GM18526 (cell line): ENCODE data around the gene TMC1.

Source experiments
- POLR2A ChIP-seq: IDR thresholded peaks from 3 replicates; pipeline ENCODE4 v1.6.1; 2011; ENCODE audit not compliant: insufficient read length; ENCODE audit errors: extremely low read depth

The TMC1 gene

GRCh38 chr9:72733895-72734294 lies 212.5 kb downstream of the TMC1 start:
- no peak for TF ChIP-seq POLR2A

- TF ChIP-seq POLR2A = no peak
These were observed 213.2 kb downstream of the TMC1 start for GRCh38 chr9:72734631-72735030.

GRCh38 chr9:72743836-72744235 lies 222.4 kb downstream of the TMC1 start:
- TF ChIP-seq POLR2A = no peak

DNA sequence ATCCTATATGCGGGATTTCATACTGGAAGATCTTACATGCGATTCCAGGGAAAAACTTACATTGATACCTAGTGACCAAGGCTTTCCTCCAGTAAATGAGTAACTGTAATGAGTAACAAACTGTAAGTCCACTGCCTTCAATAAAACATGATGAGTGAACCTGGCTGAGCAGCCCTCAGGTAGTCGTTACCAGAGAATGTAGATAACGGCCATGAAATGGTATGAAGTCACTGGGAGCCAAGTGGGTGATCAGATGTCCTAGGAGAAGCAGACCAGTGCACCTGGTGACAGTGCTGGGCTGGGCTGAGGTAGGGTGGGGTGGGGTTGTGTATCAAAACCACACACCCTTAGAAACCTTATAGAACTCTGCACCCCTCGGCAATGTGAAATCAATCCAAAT lies 227.9 kb downstream of the TMC1 start:
- TF ChIP-seq POLR2A = no peak

DNA sequence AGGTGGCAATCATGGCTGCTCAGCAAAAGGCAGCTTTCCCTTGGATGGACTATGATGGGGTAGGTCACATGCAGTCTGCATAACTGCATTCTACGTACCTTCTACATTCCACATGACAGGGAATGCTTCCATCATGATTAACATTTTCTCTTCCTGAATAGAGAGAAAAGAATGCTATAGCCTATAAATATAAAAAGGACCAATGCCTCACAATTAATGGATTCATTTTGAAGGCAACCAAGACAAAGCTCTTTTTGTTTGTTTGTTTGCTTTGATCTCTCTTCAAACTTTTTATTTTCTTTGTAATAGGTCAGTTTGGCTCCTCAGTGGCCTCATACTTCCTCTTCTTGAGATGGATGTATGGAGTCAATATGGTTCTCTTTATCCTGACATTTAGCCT lies 230.1 kb downstream of the TMC1 start:
- no peak for TF ChIP-seq POLR2A

GRCh38 chr9:72753266-72753893 lies 232.0 kb downstream of the TMC1 start:
- TF ChIP-seq POLR2A = no peak

- no peak for TF ChIP-seq POLR2A
These were observed 234.4 kb downstream of the TMC1 start for GRCh38 chr9:72755836-72756235.

DNA sequence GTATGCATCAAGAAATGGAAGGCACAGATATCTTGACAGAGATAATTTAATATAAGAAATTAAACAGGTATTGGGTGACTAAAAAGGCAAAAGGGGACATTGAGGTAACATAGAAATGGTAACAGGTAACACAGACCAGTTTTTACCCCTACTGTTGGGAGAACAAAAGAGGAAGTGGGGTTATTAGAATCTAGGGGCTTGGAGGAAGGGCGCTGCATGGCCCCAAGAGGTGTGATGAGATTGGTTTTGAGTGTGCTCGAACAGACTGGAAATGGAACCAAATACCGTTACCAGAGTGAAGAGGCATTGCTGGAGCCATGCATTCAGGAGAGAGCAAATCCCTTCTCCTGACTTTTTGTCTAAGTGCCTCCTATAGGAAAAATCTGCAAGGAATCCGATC lies 237.5 kb downstream of the TMC1 start:
- TF ChIP-seq POLR2A = no peak

DNA sequence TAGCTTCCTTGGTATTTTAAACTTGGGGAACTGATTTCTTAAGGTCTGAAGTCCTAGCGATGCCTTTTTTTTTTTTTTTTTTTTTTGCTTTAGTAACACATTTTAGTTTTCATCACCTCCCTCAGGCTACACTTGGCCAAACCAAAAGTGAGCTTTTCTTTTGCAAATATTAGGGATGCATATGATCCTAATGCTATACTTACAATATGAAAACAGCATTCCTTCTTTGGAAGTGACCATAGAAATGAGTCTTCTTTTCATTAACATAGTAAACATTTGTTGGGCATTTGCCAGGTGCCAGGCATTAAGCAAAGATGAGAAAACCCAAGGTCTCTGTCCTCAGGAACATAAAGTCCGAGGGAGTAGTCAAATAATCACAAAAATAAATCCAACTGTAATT lies 241.6 kb downstream of the TMC1 start:
- TF ChIP-seq POLR2A = no peak

DNA sequence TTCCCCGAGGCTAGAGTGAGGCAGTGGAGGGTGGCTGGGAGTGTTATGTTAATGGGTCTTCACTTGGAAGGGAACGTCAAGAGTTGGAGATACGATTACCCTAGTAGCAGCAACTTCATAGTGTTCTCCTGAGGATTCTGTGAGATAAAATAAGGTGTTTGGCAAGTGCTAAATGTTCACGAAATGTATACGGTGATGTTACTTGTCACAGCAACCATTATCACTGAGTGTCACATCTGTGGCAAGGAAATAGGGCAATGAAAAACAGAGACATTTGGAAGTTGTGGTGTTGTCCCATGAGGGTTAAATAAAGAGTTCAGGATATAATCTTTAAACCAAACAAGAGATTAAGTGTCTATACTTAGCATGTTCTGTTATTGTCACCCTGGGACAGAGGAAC lies 248.1 kb downstream of the TMC1 start:
- TF ChIP-seq POLR2A = no peak

DNA sequence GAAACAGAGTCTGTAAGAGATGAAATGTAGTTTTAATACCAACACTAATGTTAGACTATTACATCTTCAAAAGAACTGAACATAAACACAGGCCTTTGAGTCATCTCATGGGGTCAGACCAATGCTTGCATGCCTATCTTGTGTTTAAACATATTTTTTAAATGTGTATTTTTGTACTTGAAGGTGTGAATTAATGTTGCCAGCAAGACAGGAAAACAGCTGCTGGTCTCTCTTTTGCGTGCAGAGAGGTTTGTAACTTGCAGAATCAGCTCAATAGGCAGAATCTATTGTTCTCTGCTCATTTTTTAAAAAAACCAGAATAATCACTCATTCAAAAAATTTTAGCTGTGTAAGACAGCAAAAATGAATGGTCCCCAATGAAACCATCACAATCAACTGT lies 251.3 kb downstream of the TMC1 start:
- TF ChIP-seq POLR2A = no peak

GRCh38 chr9:72773570-72773969 lies 252.2 kb downstream of the TMC1 start:
- no peak for TF ChIP-seq POLR2A

DNA sequence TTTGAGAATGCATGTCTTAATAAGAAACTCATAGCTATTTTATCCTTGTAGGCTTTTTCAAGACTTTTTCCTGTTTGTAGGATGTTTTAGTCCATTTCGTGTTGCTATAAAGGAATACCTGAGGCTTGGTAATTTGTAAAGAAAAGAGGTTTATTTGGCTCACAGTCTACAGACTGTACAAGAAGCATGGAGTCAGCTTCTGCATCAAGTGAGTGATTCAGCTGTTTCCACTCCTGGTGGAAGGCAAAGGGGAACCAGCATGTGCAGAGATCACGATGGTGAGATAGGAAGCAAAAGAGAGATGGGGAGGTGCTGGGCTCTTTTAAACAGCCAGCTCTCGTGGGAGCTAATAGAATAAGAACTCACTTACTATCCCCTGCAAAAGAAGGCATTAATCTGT lies 254.2 kb downstream of the TMC1 start:
- no peak for TF ChIP-seq POLR2A

- no peak for TF ChIP-seq POLR2A
These were observed 258.2 kb downstream of the TMC1 start for GRCh38 chr9:72779614-72780013.

- no peak for TF ChIP-seq POLR2A
These were observed 265.5 kb downstream of the TMC1 start for GRCh38 chr9:72786948-72787347.

- no peak for TF ChIP-seq POLR2A
These were observed 267.7 kb downstream of the TMC1 start for GRCh38 chr9:72788966-72789735.

DNA sequence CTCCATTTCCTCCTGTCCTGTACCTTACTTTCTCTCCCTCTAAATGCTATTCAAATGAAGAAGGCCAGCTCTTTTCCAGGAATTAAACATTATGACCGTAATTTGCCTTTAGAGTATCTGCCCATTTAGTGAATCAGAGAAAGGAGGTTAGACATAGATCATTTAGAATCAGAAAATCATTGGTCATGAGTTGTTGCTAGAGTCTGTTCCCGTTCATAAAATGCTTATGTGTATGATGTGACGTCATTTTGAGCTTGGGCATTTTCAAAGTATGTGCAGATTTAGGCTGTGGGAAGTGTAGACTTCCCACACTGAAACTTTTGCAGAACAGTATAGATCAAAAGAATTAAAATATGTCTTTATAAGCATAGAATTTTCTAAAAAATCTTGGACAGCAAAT lies 268.5 kb downstream of the TMC1 start:
- no peak for TF ChIP-seq POLR2A
